Endothelial cell of umbilical vein (primary cell): Measurements from ENCODE around the gene GAL3ST2. TPM values are rescaled to one million over a fixed set of nuclear protein-coding genes. Genes with fewer than 3 reads are reported as not detected.
A peak's percentile ranks its signal among the peaks of the same experiment; 100 is the strongest.

ENCODE experiments used
- BruUV-seq: library from RNA; stranded (reverse); fragments of 400-500 nt; replicated peaks from 2 replicates; lab custom pipeline; 2021; lab: Mats Ljungman, UMichigan
- CTCF ChIA-PET: fragments of 300-600, 350-600 bp; sonication (Branson Sonifier 250); formaldehyde crosslinking; loops from one replicate; lab custom pipeline; 2021; ENCODE audit warnings: antibody characterized with exemption, inconsistent platforms; lab: Charles Lee
- POLR2A ChIA-PET: fragments of 300-600, 350-600 bp; sonication (Branson Sonifier 250); formaldehyde crosslinking; loops from one replicate; lab custom pipeline; 2021; ENCODE audit warnings: antibody characterized with exemption, inconsistent platforms; lab: Charles Lee
- DNase-seq: peaks from one replicate; pipeline ENCODE4 v3.0.0-alpha.2; 2011; ENCODE audit warnings: low read depth, low spot score
- FAIRE-seq: peaks from 2 replicates; lab custom pipeline; 2011; peaks lifted over from hg19 to GRCh38; lab: Jason Lieb, UNC
- H2AFZ ChIP-seq: 2 replicates; pipeline ENCODE4 v1.6.0; 2012; ENCODE audit warnings: low read depth, low read length, control low read depth, inconsistent platforms
- H3K27ac ChIP-seq: 2 replicates; pipeline ENCODE4 v1.5.1; 2011; ENCODE audit warnings: low read depth, mild to moderate bottlenecking, control low read depth, low read length, moderate library complexity; ENCODE audit not compliant: insufficient read depth
- H3K27me3 ChIP-seq, 2 experiments: 2 replicates each; pipeline versions ENCODE4 v1.6.0 to v1.6.1; 2011; ENCODE audit warnings: low read length in 2 of 2, mixed read lengths in 1 of 2; ENCODE audit not compliant: control insufficient read depth in 2 of 2, insufficient read depth in 2 of 2
- H3K36me3 ChIP-seq, 2 experiments: 2 replicates in 1 of 2; 3 replicates in 1 of 2; pipeline ENCODE4 v1.5.1; 2011; ENCODE audit warnings: low read length in 2 of 2, mild to moderate bottlenecking in 1 of 2, moderate library complexity in 1 of 2; ENCODE audit not compliant: control insufficient read depth in 2 of 2, insufficient read depth in 2 of 2; ENCODE audit errors: extremely low read depth in 1 of 2
- H3K4me1 ChIP-seq: 3 replicates; pipeline ENCODE4 v1.5.1; 2011; ENCODE audit warnings: mild to moderate bottlenecking, low read length; ENCODE audit not compliant: control insufficient read depth, insufficient read depth; ENCODE audit errors: extremely low read depth
- H3K4me2 ChIP-seq: 2 replicates; pipeline ENCODE4 v1.6.1; 2011; ENCODE audit warnings: low read length, control low read depth, mixed read lengths; ENCODE audit not compliant: insufficient read depth
- H3K4me3 ChIP-seq, 3 experiments: fragments of 200-600 bp in 1 of 3; sonication (generic), shearing (Covaris generic) in 1 of 3; replicated peaks in 1 of 3; 2 replicates each; pipeline ENCODE4 v1.5.1; 2011 to 2016; ENCODE audit warnings: control low read depth in 3 of 3, low read length in 3 of 3, mild to moderate bottlenecking in 2 of 3, inconsistent platforms in 1 of 3, low read depth in 1 of 3, moderate library complexity in 1 of 3; ENCODE audit not compliant: insufficient read depth in 1 of 3
- H3K79me2 ChIP-seq: 2 replicates; pipeline ENCODE4 v1.6.0; 2012; ENCODE audit warnings: low read length, inconsistent platforms; ENCODE audit not compliant: control insufficient read depth, insufficient read depth
- H3K9ac ChIP-seq: replicated peaks from 2 replicates; pipeline ENCODE3; 2011; ENCODE audit warnings: low read length, control low read depth; ENCODE audit not compliant: insufficient read depth; ENCODE audit errors: extremely low read depth
- H3K9me1 ChIP-seq: replicated peaks from 3 replicates; pipeline ENCODE4 v1.6.0; 2011; ENCODE audit warnings: mild to moderate bottlenecking, low read length; ENCODE audit not compliant: control insufficient read depth, insufficient read depth; ENCODE audit errors: extremely low read depth
- H3K9me3 ChIP-seq: replicated peaks from 2 replicates; pipeline ENCODE4 v1.5.1; 2012; ENCODE audit warnings: low read length, inconsistent platforms; ENCODE audit not compliant: control insufficient read depth, insufficient read depth
- H4K20me1 ChIP-seq: replicated peaks from 2 replicates; pipeline ENCODE3; 2011; ENCODE audit warnings: mild to moderate bottlenecking, low read length; ENCODE audit not compliant: control insufficient read depth, insufficient read depth; ENCODE audit errors: extremely low read depth
- CTCF ChIP-seq, 2 donors: IDR thresholded peaks; 1 replicate in 1 of 2; 2 replicates in 1 of 2; pipeline ENCODE4 v1.5.1; 2011; ENCODE audit warnings: low read length in 2 of 2, mild to moderate bottlenecking in 2 of 2, moderate library complexity in 2 of 2, control low read depth in 1 of 2, inconsistent platforms in 1 of 2, low read depth in 1 of 2; ENCODE audit not compliant: insufficient read depth in 1 of 2; ENCODE audit errors: extremely low read depth in 1 of 2
- EZH2 ChIP-seq: IDR thresholded peaks from 2 replicates; pipeline ENCODE4 v1.6.1; 2012; ENCODE audit warnings: borderline replicate concordance, low read depth, mild to moderate bottlenecking, moderate library complexity, low read length, inconsistent platforms; ENCODE audit not compliant: severe bottlenecking
- FOS ChIP-seq: IDR thresholded peaks from 2 replicates; pipeline ENCODE4 v1.6.1; 2011; ENCODE audit warnings: mild to moderate bottlenecking, low read length, moderate library complexity, borderline replicate concordance; ENCODE audit not compliant: insufficient read depth
- GATA2 ChIP-seq: IDR thresholded peaks from 2 replicates; pipeline ENCODE4 v1.7.0; 2011; ENCODE audit warnings: low read depth, mild to moderate bottlenecking, moderate library complexity, mixed read lengths, low read length; ENCODE audit not compliant: insufficient read length, insufficient read depth
- JUN ChIP-seq: IDR thresholded peaks from 2 replicates; pipeline ENCODE4 v1.6.1; 2011; ENCODE audit warnings: borderline replicate concordance, low read depth; ENCODE audit not compliant: insufficient read length, insufficient read depth
- MAX ChIP-seq: IDR thresholded peaks from 2 replicates; pipeline ENCODE4 v1.6.1; 2011; ENCODE audit not compliant: insufficient read depth, insufficient read length
- MYC ChIP-seq: IDR thresholded peaks from one replicate; pipeline ENCODE4 v1.6.1; 2011; ENCODE audit warnings: mild to moderate bottlenecking, low read depth, low read length
- POLR2A ChIP-seq: IDR thresholded peaks from 2 replicates; pipeline ENCODE4 v1.6.1; 2012; ENCODE audit warnings: low read depth, mild to moderate bottlenecking, control low read depth, low read length
- POLR2AphosphoS5 ChIP-seq: IDR thresholded peaks from 2 replicates; pipeline ENCODE4 v1.6.1; 2012; ENCODE audit warnings: low read depth, mild to moderate bottlenecking, control low read depth, low read length, moderate library complexity; ENCODE audit not compliant: insufficient read depth
- dilution Hi-C: fragments of 300-500 bp; cut with MboI; formaldehyde crosslinking; loops from one replicate; pipeline ENCODE4 v1.15.0; 2019; ENCODE audit warnings: low sequenced_read_pairs; ENCODE audit not compliant: extremely low pct_ligation_motif_present
- intact Hi-C: fragments of 100-400 bp; cut with micrococcal nuclease; formaldehyde crosslinking; loops from one replicate; pipeline ENCODE4 v1.10.0; 2022
- polyA plus RNA-seq, 4 experiments: library from polyadenylated mRNA; depleted of rRNA in 3 of 4; stranded (reverse) in 3 of 4; unstranded in 1 of 4; fragments of >200 nt; gene quantifications; 2 replicates each; pipeline versions ENCODE4 v1.2.1 to v1.2.3, GENCODE V29; 2011 to 2012; ENCODE audit warnings: missing spikeins in 1 of 4
- total RNA-seq: library from RNA; stranded (reverse); gene quantifications from 2 replicates; pipeline ENCODE4 v1.2.3, GENCODE V29; 2021

Gene GAL3ST2
- total and polyA plus RNA-seq, 2 donors (not counting 3 experiments of a cell fraction or from before 2014, with no cell fraction given) = not detected

- H4K20me1 ChIP-seq = no peaks in the 10 kb centered on the region
- H3K36me3 ChIP-seq = no peaks in the 10 kb centered on the region
- no peaks in the 10 kb centered on the region for H3K79me2 ChIP-seq
- H3K4me1 ChIP-seq = peaks cover 5% of the 10 kb centered on the region
- ChIA-PET POLR2A (no interaction called here), CTCF (interaction anchor here (1.0 to 1.5 kb wide), 4 partner anchors 28 to 65 kb away, joined by 3 to 4 read pairs (median 4); no protein-coding TSS in a partner anchor)
- TF ChIP-seq EZH2 (peak; percentile 66), POLR2AphosphoS5 (no peak)
- DNase-seq (peak; percentile 29), FAIRE-seq (peak; percentile 26)
- no peak overlapping the region for H3K9ac ChIP-seq
- no peaks in the 10 kb centered on the region for H3K9me3 ChIP-seq
- H2AFZ ChIP-seq = peak overlapping the region; percentile 42
- intact Hi-C loops = no loop called here
- no TSS peak for BruUV-seq
- dilution Hi-C loops = no loop called here
- H3K9me1 ChIP-seq = no peaks in the 10 kb centered on the region
- H3K4me3 ChIP-seq = peak overlapping the region in 1 of 3 experiments; percentile 24
- H3K4me2 ChIP-seq = peak overlapping the region; percentile 53
- no peak overlapping the region for H3K27ac ChIP-seq
- peaks cover 15 to 18% of the 10 kb centered on the region in 2 experiments for H3K27me3 ChIP-seq
Observed at GRCh38 chr2:241803387-241804325, 27.0 kb downstream of the GAL3ST2 start.

- Histone ChIP-seq H3K4me1 (peaks cover 5% of the 10 kb centered on the region), H4K20me1 (no peaks in the 10 kb centered on the region), H3K79me2 (no peaks in the 10 kb centered on the region), H3K4me2 (no peak overlapping the region), H2AFZ (no peak overlapping the region), H3K36me3 (no peaks in the 10 kb centered on the region), H3K9ac (no peak overlapping the region), H3K9me3 (no peaks in the 10 kb centered on the region), H3K4me3 (no peak overlapping the region), H3K27me3 (peaks cover 15 to 18% of the 10 kb centered on the region in 2 experiments), H3K27ac (no peak overlapping the region), H3K9me1 (no peaks in the 10 kb centered on the region)
- no peak for FAIRE-seq
- BruUV-seq = no TSS peak
- ChIA-PET CTCF (interaction anchor here (1.0 to 1.5 kb wide), 5 partner anchors 8 to 64 kb away, joined by 3 to 4 read pairs (median 4); no protein-coding TSS in a partner anchor), POLR2A (no interaction called here)
- TF ChIP-seq JUN = no peak
- TF ChIP-seq MYC = no peak
- TF ChIP-seq MAX = no peak
- no peak for TF ChIP-seq POLR2AphosphoS5
- TF ChIP-seq GATA2 = no peak
- TF ChIP-seq EZH2 = no peak
- TF ChIP-seq POLR2A = no peak
- TF ChIP-seq CTCF (IDR thresholded peaks at IDR 0.05; ENCODE audit: extremely low read depth in 1 of 2, insufficient read depth in 1 of 2, low read depth in 1 of 2, low read length in 2 of 2) = no peak
- no peak for TF ChIP-seq FOS
- intact Hi-C loops = no loop called here
- DNase-seq = no peak
- dilution Hi-C loops = no loop called here
Observed at GRCh38 chr2:241804326-241805229, 28.0 kb downstream of the GAL3ST2 start.
